ENCODE measurements around the gene STAT3.
"Not testable (repeated sequence)": the region's sequence is repeated elsewhere in the genome, so short reads cannot be mapped to it uniquely, and the experiment has no call there.

The STAT3 gene

GRCh38 chr17:42378959-42379594 is 9.2 kb downstream of the STAT3 start:
- DNase-seq: peak; percentile 55

GRCh38 chr17:42378359-42378958 is 9.8 kb downstream of the STAT3 start:
- DNase-seq: no peak

- DNase-seq: no peak
Observed at GRCh38 chr17:42373896-42374295, 14.3 kb downstream of the STAT3 start.

- no peak for DNase-seq
Observed at GRCh38 chr17:42372142-42372541, 16.1 kb downstream of the STAT3 start.

GRCh38 chr17:42368797-42369561 is 19.3 kb downstream of the STAT3 start:
- DNase-seq: not testable (repeated sequence)

- not testable (repeated sequence) for DNase-seq
Observed at GRCh38 chr17:42368310-42368709, 19.9 kb downstream of the STAT3 start.

- not testable (repeated sequence) for DNase-seq
Observed at GRCh38 chr17:42366176-42367023, 21.8 kb downstream of the STAT3 start.

- no peak for DNase-seq
Observed at GRCh38 chr17:42365136-42365535, 23.1 kb downstream of the STAT3 start.

GRCh38 chr17:42363767-42364585 is 24.3 kb downstream of the STAT3 start:
- no peak for DNase-seq

GRCh38 chr17:42363231-42363630 is 25.0 kb downstream of the STAT3 start:
- no peak for DNase-seq

- no peak for DNase-seq
Observed at GRCh38 chr17:42362245-42362961, 25.8 kb downstream of the STAT3 start.

- peak; percentile 51 for DNase-seq
Observed at GRCh38 chr17:42361781-42362186, 26.5 kb downstream of the STAT3 start.

GRCh38 chr17:42360388-42360787 is 27.9 kb downstream of the STAT3 start:
- DNase-seq: not testable (repeated sequence)

- DNase-seq: no peak
Observed at GRCh38 chr17:42359133-42359532, 29.1 kb downstream of the STAT3 start.

GRCh38 chr17:42358434-42358833 is 29.8 kb downstream of the STAT3 start:
- DNase-seq: no peak

GRCh38 chr17:42354956-42355843 is 33.0 kb downstream of the STAT3 start:
- DNase-seq: no peak

GRCh38 chr17:42348104-42348503 is 40.1 kb downstream of the STAT3 start:
- DNase-seq: no peak

- no peak for DNase-seq
Observed at GRCh38 chr17:42347606-42348005, 40.6 kb downstream of the STAT3 start.

GRCh38 chr17:42347198-42347597 is 41.0 kb downstream of the STAT3 start:
- DNase-seq: no peak

GRCh38 chr17:42346481-42346880 is 41.8 kb downstream of the STAT3 start:
- DNase-seq: no peak
